MM.1S (cell line): ENCODE data around the gene SLC25A4.

Experiments used
- CTCF ChIP-seq: fragments of 300-600 bp; sonication (generic); IDR thresholded peaks from 2 replicates; pipeline ENCODE4 v1.5.1; 2016; ENCODE audit warnings: antibody characterized with exemption, low read length, mixed read lengths
- EZH2 ChIP-seq: fragments of 300-600 bp; sonication (generic); optimal IDR thresholded peaks from 2 replicates; pipeline ENCODE3; 2017; ENCODE audit warnings: low read depth, mild to moderate bottlenecking, antibody characterized with exemption, low read length, mixed read lengths
- EZH2phosphoT487 ChIP-seq: fragments of 300-600 bp; sonication (generic); IDR thresholded peaks from 2 replicates; pipeline ENCODE4 v1.6.1; 2018; ENCODE audit warnings: antibody characterized with exemption, low read length

- TF ChIP-seq CTCF: no peak
- no peak for TF ChIP-seq EZH2
- TF ChIP-seq EZH2phosphoT487: no peak
Observed at GRCh38 chr4:185137233-185137925, 5.7 kb upstream of the SLC25A4 start.
